Cerebellar nuclear complex (tissue), 1 donor: ENCODE measurements around the gene FBN1.

Experiments used
- DNase-seq, 2 experiments: peaks; one replicate each; lab custom pipeline; 2025; lab: John Stamatoyannopoulos, UW

FBN1 gene

DNA sequence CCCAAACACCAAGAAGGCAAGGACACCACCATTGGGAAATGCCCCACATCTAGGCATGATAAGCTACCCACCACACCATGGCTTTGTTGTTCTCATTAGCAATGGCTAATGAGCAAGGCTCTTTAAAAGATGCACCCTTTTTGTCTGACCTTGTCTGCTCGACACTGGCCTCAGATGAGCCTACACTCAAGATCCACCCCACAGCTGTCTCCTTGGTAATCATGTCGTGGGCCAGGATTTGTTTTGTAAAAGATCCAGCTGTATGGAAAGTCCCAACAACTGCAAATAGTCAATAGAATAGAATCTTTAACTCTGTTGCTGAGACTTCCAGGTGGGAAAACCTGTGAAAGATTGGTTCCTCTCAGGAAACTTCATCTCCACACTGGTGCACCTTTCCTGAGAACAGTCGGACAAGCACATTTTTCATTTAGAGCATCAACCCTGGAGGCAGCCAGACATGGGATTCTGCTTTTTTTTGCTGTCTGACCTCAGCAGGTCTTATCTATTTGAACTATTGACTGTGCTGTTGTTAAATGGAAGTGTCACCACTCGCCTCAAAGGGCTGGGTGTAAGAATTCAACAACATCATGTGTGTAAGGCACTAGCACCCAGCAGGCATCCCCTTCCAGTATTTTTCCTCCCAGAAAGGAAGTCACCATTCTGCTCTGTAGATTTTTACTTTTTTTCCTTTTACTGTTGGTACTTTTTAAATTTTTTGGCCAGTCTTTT lies 278.8 kb downstream of the FBN1 start:
- DNase-seq: no peak

DNA sequence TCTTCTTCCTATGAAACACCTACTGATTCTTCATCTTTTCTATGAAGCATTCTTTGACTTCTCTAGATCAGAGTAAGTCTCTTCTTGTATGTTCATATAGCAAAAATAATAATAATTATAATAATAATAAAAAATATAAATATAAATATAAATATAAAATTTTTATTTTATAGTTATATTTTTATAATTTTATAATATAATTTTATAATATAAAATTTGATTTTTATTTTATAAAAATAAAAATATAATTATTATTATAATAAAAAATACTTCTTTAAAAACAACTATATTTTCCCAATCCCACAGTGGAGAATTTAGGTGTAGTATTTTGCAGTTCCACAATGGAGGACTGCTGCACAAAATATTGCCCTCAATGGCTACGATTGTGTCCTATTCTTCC lies 279.9 kb downstream of the FBN1 start:
- no peak for DNase-seq

DNA sequence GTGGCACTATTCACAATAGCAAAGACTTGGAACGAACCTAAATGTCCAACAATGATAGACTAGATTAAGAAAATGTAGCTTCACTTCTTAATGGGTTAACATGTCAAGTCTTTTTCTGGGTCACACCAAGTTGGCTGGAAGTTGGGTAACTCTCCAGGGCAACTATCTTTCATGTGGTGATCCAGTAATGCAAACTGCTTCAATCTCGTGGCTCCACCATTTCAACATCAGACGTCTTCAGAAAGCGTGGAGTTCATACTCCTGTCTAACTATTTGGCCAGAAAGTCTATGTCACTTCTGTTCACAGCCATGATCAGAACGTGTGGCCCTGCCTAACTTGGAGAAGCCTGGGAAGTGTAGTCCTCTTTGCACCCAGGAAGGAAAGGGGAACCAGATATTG lies 282.0 kb downstream of the FBN1 start:
- no peak for DNase-seq

DNA sequence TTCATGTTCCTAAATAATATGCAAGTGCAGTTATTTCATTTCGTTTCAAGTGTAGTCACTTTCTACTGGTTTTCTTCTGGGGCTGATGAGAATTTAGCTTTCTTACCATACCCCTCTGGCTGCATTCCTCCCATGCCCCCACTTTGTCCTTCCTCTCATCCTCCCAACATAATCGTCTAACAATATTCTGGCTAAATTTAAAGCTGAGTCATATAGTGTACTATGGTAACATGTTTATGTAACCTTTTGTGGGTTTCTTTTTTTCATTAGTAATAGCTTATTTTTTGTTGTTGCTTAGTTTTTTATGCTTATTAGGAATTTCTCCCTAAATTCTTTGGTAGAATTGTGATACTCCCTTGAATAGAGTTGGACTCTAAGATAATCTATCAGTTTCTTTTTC lies 283.8 kb downstream of the FBN1 start:
- DNase-seq: no peak

DNA sequence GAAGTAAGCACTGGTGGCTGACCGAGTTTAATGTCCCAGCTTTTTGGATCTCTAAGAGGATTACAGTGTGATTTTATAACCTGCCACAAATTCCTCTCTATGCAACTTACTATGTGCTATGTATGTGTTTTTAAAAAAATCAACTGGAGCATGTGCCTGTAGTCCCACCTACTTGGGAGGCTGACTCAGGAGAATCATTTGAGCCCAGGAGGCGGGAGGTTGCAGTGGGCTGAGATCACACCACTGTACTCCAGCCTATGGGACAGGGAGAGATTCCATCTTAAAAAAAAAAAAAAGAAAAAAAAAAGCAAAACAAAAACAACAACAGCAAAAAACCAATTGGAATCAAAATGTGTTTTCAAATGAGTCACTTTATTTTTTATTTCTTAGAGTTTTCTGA lies 284.7 kb downstream of the FBN1 start:
- DNase-seq: no peak
